Activated CD8-positive, alpha-beta memory T cell treated with anti-CD3 and anti-CD28 coated beads for 1 hour (primary cell): ENCODE measurements around the gene SLC1A2.

Experiments
- DNase-seq, 2 donors: peaks; one replicate each; pipeline ENCODE4 v3.0.0-alpha.2; 2020; ENCODE audit warnings: low read depth in 1 of 2; ENCODE audit errors: extremely low read depth in 1 of 2

The SLC1A2 gene

DNA sequence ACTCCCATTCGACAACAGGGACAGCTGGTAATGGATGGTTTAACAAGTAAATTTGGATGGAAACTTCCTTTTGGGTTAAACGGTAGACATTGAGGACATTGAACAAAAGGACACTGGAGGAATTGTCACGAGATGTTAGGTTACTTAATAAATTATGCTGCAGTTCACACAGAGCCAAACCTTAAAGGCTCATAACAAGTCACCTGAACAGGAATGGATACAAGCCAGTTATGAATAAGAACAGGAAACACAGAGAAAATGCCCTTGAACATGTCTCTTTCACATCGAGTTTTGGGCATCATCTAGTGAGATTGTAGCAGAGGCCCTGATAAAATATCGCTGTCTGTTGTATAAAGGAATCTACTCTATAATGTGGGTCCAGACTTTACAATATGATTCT lies 214.7 kb downstream of the SLC1A2 start:
- DNase-seq = no peak
